MM.1S (cell line): ENCODE results near the gene KSR2.

ENCODE experiments used
- DNase-seq: peaks from one replicate; pipeline ENCODE4 v3.0.0-alpha.2; 2015
- H2AFZ ChIP-seq: fragments of 300-600 bp; sonication (generic); 2 replicates; pipeline ENCODE4 v1.6.0; 2016; ENCODE audit warnings: antibody characterized with exemption, low read length
- H3F3A ChIP-seq: fragments of 300-600 bp; sonication (generic); 2 replicates; pipeline ENCODE4 v1.6.1; 2016; ENCODE audit warnings: mild to moderate bottlenecking, antibody characterized with exemption, low read length, moderate library complexity, mixed read lengths; ENCODE audit not compliant: insufficient read depth
- H3K27ac ChIP-seq: fragments of 300-600 bp; sonication (generic); 2 replicates; pipeline ENCODE4 v1.5.1; 2016; ENCODE audit warnings: mild to moderate bottlenecking, low read length
- H3K27me3 ChIP-seq: fragments of 300-600 bp; sonication (generic); replicated peaks from 2 replicates; pipeline ENCODE4 v1.6.0; 2016; ENCODE audit warnings: low read length; ENCODE audit not compliant: insufficient read depth
- H3K36me3 ChIP-seq: fragments of 300-600 bp; sonication (generic); replicated peaks from 2 replicates; pipeline ENCODE4 v1.6.1; 2016; ENCODE audit warnings: mild to moderate bottlenecking, low read length, mixed read lengths; ENCODE audit not compliant: insufficient read depth
- H3K4me1 ChIP-seq: fragments of 300-600 bp; sonication (generic); 2 replicates; pipeline ENCODE4 v1.6.1; 2016; ENCODE audit warnings: low read length, mixed read lengths
- H3K4me2 ChIP-seq: fragments of 300-600 bp; sonication (generic); 2 replicates; pipeline ENCODE4 v1.6.0; 2016; ENCODE audit warnings: low read depth, low read length
- H3K4me3 ChIP-seq: fragments of 300-600 bp; sonication (generic); 2 replicates; pipeline ENCODE4 v1.5.1; 2016; ENCODE audit warnings: low read length, mixed read lengths
- H3K79me2 ChIP-seq: fragments of 300-600 bp; sonication (generic); 2 replicates; pipeline ENCODE4 v1.6.1; 2016; ENCODE audit warnings: mixed run types, low read length, mixed read lengths
- H3K9ac ChIP-seq: fragments of 300-600 bp; sonication (generic); 2 replicates; pipeline ENCODE4 v1.6.1; 2016; ENCODE audit warnings: low read length, mixed read lengths
- H3K9me2 ChIP-seq: fragments of 300-600 bp; sonication (generic); replicated peaks from 2 replicates; pipeline ENCODE4 v1.6.1; 2016; ENCODE audit warnings: mild to moderate bottlenecking, low read length, mixed read lengths; ENCODE audit not compliant: insufficient read depth
- H3K9me3 ChIP-seq: fragments of 300-600 bp; sonication (generic); replicated peaks from 2 replicates; pipeline ENCODE4 v1.6.1; 2016; ENCODE audit warnings: mild to moderate bottlenecking, low read length, mixed read lengths; ENCODE audit not compliant: insufficient read depth
- H4K20me1 ChIP-seq: fragments of 300-600 bp; sonication (generic); 2 replicates; pipeline ENCODE4 v1.6.1; 2016; ENCODE audit warnings: mild to moderate bottlenecking, low read length, moderate library complexity, mixed read lengths; ENCODE audit not compliant: insufficient read depth
- CTCF ChIP-seq: fragments of 300-600 bp; sonication (generic); IDR thresholded peaks from 2 replicates; pipeline ENCODE4 v1.5.1; 2016; ENCODE audit warnings: antibody characterized with exemption, low read length, mixed read lengths
- EZH2 ChIP-seq: fragments of 300-600 bp; sonication (generic); optimal IDR thresholded peaks from 2 replicates; pipeline ENCODE3; 2017; ENCODE audit warnings: low read depth, mild to moderate bottlenecking, antibody characterized with exemption, low read length, mixed read lengths
- EZH2phosphoT487 ChIP-seq: fragments of 300-600 bp; sonication (generic); IDR thresholded peaks from 2 replicates; pipeline ENCODE4 v1.6.1; 2018; ENCODE audit warnings: antibody characterized with exemption, low read length

Gene KSR2

GRCh38 chr12:117660896-117661295, 307.9 kb downstream of the KSR2 start:
- Histone ChIP-seq H3K9ac (no peak overlapping the region), H3K79me2 (no peaks in the 10 kb centered on the region), H3K4me2 (no peak overlapping the region), H3F3A (no peaks in the 10 kb centered on the region), H2AFZ (no peak overlapping the region), H3K27me3 (no peaks in the 10 kb centered on the region), H3K9me2 (no peaks in the 10 kb centered on the region), H3K9me3 (no peaks in the 10 kb centered on the region), H4K20me1 (no peaks in the 10 kb centered on the region), H3K4me3 (no peak overlapping the region), H3K4me1 (no peaks in the 10 kb centered on the region), H3K36me3 (no peaks in the 10 kb centered on the region), H3K27ac (no peak overlapping the region)
- DNase-seq, result no peak
- TF ChIP-seq CTCF (no peak), EZH2phosphoT487 (no peak), EZH2 (no peak)

- no peaks in the 10 kb centered on the region for H3F3A ChIP-seq
- no peaks in the 10 kb centered on the region for H3K9me3 ChIP-seq
- H3K79me2 ChIP-seq, result no peaks in the 10 kb centered on the region
- DNase-seq, result no peak
- no peak overlapping the region for H3K4me2 ChIP-seq
- H3K27me3 ChIP-seq, result no peaks in the 10 kb centered on the region
- H3K4me3 ChIP-seq, result no peak overlapping the region
- H3K27ac ChIP-seq, result no peak overlapping the region
- H3K9me2 ChIP-seq, result no peaks in the 10 kb centered on the region
- no peak overlapping the region for H3K9ac ChIP-seq
- H3K4me1 ChIP-seq, result no peaks in the 10 kb centered on the region
- TF ChIP-seq EZH2phosphoT487, result no peak
- no peak for TF ChIP-seq EZH2
- TF ChIP-seq CTCF, result no peak
- no peaks in the 10 kb centered on the region for H3K36me3 ChIP-seq
- H4K20me1 ChIP-seq, result no peaks in the 10 kb centered on the region
- H2AFZ ChIP-seq, result no peak overlapping the region
These were observed 310.6 kb downstream of the KSR2 start for GRCh38 chr12:117658226-117658625.

GRCh38 chr12:117649796-117650195, 319.0 kb downstream of the KSR2 start:
- H3K4me2 ChIP-seq, result no peak overlapping the region
- H3K9ac ChIP-seq, result no peak overlapping the region
- H3K79me2 ChIP-seq, result no peaks in the 10 kb centered on the region
- H3K27ac ChIP-seq, result no peak overlapping the region
- H3K27me3 ChIP-seq, result no peaks in the 10 kb centered on the region; the same call in 1 of the 2 replicates
- no peaks in the 10 kb centered on the region for H4K20me1 ChIP-seq
- no peaks in the 10 kb centered on the region for H3K36me3 ChIP-seq
- H3K9me2 ChIP-seq, result no peaks in the 10 kb centered on the region
- H3F3A ChIP-seq, result no peaks in the 10 kb centered on the region
- no peak for DNase-seq
- no peak for TF ChIP-seq EZH2phosphoT487
- no peak for TF ChIP-seq CTCF
- TF ChIP-seq EZH2, result no peak
- no peak overlapping the region for H2AFZ ChIP-seq
- no peaks in the 10 kb centered on the region for H3K4me1 ChIP-seq
- H3K4me3 ChIP-seq, result no peak overlapping the region
- H3K9me3 ChIP-seq, result no peaks in the 10 kb centered on the region
